Fibroblast of upper back skin (primary cell): ENCODE measurements around the gene HTR1D.
"Not testable (repeated sequence)": the region's sequence is repeated elsewhere in the genome, so short reads cannot be mapped to it uniquely, and the experiment has no call there.

Experiments
- DNase-seq: peaks from one replicate; pipeline ENCODE4 v3.0.0-alpha.2; 2013

Gene HTR1D

DNA sequence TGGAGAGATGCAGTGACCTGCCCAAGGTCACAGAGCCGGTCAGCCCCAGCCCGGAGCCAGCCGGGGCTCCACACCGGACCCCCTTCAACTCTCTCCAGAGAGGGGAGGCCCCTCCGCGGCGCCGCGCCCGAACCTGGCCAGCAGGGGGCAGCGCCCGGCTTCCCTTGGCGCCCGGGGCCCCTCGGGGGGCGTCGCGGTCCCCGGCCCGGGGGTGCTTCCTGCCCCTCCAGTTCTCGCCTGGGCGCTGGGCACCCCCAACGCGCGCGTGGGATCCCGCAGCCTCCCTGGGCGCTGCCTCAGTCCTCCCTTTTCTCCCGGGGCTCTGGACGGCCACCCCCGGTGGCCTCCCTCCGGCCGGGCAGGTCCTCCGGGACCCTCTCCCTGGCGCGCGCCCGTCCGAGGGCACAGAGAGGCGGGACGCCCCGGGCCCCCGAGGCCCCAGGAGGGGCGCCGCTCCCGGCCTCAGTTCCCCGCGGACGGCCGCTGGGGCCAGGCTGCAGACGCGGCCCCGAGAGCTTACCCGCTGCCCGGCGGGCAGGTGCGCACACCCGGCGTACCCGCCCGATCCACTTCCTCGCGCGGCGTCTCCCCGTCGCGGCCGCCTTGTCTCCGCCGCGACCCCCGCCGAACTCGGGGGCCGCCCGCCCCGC is 406 bp downstream of the HTR1D start:
- DNase-seq = no peak

- DNase-seq = no peak
These were observed 1.4 kb downstream of the HTR1D start for GRCh38 chr1:23215751-23216449.

DNA sequence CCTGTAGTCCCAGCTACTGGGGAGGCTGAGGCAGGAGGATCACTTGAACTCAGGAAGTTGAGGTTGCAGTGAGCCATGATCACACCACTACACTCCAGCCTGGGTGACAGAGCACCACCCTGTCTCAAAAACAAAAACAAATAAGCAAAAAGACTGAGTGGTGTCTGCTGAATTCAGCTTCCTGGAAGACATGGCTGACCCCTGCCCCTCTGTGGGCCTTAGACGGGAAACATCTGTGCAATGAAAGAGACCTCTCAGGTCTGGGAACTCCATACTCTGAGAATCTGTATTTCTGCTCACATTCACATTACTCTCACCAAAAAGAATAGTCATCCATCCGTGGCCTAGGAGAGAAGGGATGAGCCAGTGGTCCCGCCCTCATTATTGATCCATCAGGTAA is 2.0 kb downstream of the HTR1D start:
- DNase-seq = no peak

DNA sequence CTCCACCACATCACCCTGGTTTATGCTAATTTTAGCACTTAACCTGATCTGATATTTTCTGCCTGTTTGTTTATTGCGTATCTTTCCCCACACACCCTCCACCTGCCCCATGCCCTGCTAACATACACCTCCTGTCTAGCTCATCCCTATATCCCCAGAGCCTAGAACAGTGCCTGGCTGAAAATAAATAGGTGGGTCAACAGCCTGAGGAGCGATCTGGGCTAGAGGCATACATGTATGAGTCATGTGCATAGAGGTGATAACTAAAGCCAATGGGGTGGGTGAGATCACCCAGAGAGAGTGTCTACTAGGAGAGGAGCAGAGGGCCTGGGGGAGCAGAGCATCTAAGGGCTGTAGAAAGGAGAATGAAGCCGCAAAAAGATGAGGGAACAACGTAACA is 2.7 kb downstream of the HTR1D start:
- DNase-seq = no peak

DNA sequence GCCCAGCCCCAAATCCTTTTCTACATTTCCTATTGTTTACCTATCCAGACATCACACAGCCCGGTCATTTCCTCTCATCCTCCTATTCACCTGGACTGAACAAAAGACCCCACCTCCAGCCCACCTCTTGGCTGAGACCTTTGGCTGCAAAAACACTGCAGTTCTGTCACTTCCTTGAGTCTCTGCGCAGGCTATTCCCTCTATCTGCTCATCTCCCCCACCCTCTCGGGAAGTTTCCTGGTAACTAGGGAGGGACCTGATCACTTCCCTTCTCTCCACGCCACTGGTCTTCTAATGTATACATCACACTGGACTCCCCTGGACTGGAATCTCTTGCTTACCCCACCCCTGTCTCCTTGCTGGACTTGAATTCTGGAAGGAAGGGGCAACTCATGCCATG is 5.3 kb downstream of the HTR1D start:
- no peak for DNase-seq

DNA sequence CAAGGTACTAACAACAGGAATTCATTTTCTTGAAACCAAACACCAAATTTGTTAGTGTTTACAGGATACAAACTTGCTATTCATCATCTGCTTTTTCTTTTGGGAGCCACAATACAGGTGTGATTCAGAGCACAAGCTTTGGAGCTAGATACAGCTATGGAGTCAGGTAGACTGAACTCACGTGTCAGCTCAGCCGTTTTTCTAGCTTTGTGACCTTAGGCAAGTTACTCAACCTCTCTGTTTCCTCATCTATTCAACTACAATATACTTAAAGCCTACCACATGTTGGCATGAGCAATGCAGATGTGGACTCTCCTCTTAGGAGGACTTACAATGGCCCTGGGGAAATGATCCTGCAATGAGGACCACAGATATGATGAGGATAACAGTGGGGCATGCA is 6.3 kb downstream of the HTR1D start:
- no peak for DNase-seq

- DNase-seq = no peak
These were observed 6.9 kb downstream of the HTR1D start for GRCh38 chr1:23210351-23210785.

DNA sequence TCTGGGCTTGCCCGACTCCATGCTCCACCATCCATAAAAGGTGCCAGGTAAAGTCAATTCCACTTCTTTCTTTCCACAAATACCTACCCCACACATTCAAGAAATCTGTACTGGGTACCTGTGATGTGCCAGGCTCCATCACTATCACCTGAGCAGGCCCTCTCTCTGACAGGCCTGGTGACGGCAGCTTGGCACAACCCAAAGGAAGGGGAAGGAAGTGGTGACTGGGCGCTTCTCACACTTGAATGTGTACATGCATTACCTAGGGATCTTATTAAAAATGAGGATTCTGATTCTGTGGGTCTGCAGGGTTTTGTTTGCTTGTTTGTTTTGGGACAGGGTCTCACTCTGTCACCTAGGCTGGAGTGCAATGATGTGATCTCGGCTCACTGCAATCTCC is 7.5 kb downstream of the HTR1D start:
- no peak for DNase-seq

DNA sequence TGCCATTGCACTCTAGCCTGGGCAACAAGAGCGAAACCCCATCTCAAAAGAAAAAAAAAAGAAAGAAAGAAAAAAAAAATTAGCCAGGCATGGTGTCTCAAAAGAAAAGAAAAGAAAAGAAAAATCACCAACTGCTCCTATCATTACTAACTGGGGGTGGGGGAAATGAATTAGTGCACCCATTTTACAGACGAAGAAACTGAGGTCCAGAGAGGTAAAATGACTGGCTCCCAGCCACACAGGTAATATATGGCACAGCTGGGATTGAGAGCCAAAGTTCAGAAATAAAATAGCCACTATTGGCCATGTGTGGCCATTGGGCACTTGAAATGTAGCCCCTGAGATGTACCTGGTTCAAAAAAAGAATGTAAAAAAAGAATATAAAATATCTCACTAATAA is 8.8 kb downstream of the HTR1D start:
- DNase-seq = no peak

DNA sequence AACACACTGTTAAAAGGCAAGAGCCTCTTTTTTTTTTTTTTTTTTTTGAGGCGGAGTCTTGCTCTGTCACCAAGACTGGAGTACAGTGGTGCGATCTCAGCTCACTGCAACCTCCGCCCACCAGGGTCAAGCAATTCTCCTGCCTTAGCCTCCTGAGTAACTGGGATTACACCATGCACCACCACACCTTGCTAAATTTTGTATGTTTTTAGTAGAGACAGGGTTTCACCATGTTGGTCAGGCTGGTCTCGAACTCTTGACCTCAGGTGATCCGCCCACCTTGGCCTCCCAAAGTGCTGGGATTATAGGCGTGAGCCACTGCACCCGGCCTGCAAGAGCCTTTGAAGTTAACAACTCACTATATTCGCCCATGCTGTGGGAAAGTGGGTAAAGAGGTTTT is 9.6 kb downstream of the HTR1D start:
- DNase-seq = not testable (repeated sequence)

DNA sequence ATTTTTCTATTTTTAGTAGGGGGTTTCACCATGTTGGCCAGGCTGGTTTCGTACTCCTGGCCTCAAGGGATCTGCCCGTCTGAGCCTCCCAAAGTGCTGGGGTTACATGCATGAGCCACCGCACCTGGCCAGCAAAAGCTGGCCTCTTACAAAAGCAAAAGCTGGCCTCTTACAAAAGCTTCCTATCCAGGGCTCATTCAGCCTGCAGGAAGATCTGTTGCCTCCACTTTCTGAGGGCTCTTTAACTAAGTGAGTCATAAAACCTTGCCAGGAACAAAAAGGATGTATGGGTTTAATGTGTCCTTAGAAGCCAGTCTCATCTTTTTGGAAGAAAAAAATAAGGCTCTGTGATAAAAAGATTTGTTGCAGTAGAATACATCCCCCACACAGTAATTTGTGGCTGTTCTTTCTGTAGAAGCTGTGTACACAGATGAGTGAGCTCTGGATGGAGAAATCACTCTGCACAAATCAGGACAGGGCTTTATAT is 15.0 kb downstream of the HTR1D start:
- peak; percentile 46 for DNase-seq

GRCh38 chr1:23200883-23201282 is 16.4 kb downstream of the HTR1D start:
- no peak for DNase-seq

DNA sequence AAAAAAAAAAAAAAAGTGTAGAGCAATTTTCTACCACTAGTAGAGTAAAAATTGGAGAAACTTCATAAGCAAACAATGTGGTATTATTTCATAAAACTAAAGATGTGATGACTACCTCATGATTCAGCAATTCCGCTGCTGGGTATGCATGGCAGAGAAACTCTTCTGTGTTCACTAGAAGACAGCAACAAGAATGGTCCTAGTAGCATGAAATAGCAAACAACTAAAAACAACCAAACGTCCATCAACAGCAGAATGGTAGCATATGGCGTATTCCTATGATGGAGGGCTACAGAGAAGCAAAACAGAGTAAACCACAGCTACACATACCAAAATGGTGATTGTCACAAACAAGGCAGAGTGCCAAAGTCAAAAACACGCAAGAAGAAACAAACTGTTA is 18.9 kb downstream of the HTR1D start:
- DNase-seq = peak; percentile 88

DNA sequence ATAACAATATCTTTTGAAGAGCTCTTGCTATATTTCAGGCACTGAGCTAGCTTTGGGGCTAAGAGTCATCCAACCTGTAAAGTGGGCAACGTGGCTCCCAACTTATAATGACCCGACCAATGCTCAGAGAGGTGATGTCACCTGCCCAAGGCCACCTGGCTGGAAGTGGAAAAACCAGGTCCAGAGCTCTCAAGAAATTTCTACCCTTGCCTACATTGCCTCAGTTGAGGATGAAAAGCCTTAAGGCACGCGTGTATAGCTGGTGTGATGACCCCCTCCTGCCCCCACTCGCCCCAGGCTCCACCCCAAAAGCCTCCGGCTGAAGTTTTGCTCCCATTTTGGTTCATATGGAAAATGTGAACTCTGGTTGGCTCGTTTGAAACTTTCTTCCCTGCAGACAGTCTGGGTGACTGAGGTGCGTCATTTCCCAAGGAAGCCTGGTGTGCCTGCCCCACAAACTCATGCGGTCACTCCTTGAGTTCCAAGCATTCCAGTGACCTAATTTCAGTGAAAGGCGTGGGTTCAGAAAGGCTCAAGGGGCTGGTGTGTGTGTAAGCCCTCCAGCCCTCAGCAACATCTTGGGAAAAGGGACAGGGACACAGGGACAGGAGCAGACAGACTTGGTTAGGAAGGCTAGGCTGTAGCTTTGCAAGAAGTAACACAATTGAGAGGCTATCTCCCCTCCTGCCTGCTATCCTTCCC is 20.5 kb downstream of the HTR1D start:
- DNase-seq = peak; percentile 95

GRCh38 chr1:23194119-23194984 is 22.9 kb downstream of the HTR1D start:
- peak; percentile 91 for DNase-seq

GRCh38 chr1:23193391-23194118 is 23.7 kb downstream of the HTR1D start:
- no peak for DNase-seq

GRCh38 chr1:23191199-23191598 is 26.1 kb downstream of the HTR1D start:
- no peak for DNase-seq

DNA sequence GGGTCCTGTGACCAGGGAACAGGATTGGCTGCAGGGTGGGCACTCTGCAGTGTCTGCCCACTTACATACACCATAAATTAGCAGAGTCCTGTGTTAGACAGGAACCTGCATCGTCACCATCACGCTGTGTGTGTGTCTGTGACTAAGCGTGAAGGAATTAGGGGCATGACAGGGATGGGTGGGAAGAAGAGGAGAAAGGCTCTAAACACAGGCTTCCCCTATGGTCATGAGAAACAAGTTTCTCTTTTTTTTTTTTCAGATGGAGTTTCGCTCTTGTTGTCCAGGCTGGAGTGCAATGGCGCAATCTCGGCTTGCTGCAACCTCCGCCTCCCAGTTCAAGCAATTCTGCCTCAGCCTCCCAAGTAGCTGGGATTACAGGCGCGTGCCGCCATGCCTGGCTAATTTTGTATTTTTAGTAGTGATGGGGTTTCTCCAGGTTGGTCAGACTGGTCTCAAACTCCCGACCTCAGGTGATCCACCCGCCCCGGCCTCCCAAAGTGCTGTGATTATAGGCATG is 28.3 kb downstream of the HTR1D start:
- DNase-seq = peak; percentile 92

DNA sequence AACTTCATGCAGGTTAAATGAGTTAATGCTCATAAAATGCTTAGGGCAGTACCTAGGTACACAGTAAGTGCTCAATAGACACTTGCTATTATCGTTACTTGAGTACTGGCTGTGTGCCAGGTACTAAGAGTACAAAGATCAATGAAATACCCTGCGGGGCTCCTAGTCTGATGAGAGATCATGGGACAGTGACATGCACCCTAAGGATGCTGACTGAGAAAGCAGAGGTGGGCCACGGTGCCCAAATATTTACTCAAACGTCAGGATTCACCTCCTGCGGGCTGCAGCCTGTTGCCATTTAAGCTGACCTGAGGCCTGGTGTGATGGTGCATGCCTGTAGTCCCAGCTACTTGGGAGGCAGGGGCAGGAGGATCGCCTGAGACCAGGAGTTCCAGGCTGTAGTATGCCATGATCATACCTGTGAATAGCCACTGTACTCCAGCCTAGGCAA is 28.8 kb downstream of the HTR1D start:
- no peak for DNase-seq

DNA sequence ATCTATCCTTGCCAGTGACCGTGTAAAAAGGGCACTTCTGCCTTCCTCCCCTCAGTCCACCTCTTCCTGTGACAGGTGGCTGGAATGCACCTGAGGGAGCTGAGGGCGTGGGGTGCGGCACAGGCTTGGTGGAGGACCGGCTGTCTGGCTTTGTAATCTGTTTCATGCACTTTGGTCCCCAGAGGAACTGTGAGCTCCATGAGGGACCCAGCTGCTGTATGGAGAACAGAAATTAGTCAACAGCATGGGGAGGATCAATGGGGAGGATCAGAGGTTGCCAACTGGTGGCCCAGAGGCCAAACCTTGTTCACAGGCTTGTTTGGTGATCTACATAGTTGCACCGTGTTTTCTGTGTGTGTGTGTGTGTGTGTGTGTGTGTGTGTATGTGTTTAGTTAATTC is 29.7 kb downstream of the HTR1D start:
- DNase-seq = no peak

DNA sequence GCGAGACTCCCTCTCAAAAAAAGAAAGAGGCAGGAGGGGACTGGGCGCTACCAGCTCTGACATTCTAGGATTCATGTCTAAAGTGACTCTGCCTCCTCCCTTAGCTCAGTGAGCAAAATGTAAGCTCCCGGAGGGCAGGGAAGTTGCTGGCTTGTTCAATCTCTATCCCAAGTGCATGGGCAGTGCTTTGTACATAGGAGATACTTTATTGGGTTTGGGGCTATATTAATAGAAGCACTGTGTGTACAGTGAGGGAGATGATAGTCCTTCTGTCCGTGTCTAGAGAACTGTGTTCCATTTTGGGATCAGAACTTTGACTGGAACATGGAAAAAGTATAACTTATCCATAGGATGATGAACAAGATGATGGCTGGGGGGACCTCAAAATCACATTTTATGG is 31.9 kb downstream of the HTR1D start:
- DNase-seq = no peak
